Measurements from ENCODE around the gene PRPS2. TPM values are rescaled to one million over a fixed set of nuclear protein-coding genes. Genes with fewer than 3 reads are reported as not detected.

Gene PRPS2
- total and polyA plus RNA-seq, 2 of the 13 experiments (the other 11 are each of a cell fraction or from before 2014, with no cell fraction given) = 10.6 to 24.4 TPM

GRCh38 chrX:12791257-12792228, at the start of gene PRPS2 (continued):
- TF ChIP-seq, protein P1, sequence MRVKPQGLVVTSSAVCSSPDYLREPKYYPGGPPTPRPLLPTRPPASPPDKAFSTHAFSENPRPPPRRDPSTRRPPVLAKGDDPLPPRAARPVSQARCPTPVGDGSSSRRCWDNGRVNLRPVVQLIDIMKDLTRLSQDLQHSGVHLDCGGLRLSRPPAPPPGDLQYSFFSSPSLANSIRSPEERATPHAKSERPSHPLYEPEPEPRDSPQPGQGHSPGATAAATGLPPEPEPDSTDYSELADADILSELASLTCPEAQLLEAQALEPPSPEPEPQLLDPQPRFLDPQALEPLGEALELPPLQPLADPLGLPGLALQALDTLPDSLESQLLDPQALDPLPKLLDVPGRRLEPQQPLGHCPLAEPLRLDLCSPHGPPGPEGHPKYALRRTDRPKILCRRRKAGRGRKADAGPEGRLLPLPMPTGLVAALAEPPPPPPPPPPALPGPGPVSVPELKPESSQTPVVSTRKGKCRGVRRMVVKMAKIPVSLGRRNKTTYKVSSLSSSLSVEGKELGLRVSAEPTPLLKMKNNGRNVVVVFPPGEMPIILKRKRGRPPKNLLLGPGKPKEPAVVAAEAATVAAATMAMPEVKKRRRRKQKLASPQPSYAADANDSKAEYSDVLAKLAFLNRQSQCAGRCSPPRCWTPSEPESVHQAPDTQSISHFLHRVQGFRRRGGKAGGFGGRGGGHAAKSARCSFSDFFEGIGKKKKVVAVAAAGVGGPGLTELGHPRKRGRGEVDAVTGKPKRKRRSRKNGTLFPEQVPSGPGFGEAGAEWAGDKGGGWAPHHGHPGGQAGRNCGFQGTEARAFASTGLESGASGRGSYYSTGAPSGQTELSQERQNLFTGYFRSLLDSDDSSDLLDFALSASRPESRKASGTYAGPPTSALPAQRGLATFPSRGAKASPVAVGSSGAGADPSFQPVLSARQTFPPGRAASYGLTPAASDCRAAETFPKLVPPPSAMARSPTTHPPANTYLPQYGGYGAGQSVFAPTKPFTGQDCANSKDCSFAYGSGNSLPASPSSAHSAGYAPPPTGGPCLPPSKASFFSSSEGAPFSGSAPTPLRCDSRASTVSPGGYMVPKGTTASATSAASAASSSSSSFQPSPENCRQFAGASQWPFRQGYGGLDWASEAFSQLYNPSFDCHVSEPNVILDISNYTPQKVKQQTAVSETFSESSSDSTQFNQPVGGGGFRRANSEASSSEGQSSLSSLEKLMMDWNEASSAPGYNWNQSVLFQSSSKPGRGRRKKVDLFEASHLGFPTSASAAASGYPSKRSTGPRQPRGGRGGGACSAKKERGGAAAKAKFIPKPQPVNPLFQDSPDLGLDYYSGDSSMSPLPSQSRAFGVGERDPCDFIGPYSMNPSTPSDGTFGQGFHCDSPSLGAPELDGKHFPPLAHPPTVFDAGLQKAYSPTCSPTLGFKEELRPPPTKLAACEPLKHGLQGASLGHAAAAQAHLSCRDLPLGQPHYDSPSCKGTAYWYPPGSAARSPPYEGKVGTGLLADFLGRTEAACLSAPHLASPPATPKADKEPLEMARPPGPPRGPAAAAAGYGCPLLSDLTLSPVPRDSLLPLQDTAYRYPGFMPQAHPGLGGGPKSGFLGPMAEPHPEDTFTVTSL (CRISPR knock-in tag; IDR thresholded peaks at IDR 0.05; ENCODE audit: borderline replicate concordance) = no peak
- TF ChIP-seq HCFC1 (IDR thresholded peaks at IDR 0.05; ENCODE audit: low read depth, low read length) (no peak), POLR2A (IDR thresholded peaks at IDR 0.05; ENCODE audit: insufficient read depth in 1 of 2, low read depth in 2 of 2, low read length in 2 of 2) (peak in 1 of 2 experiments; percentile 77; a peak in 2 of 4 replicates), AGO2 (optimal IDR thresholded peaks at IDR 0.05; ENCODE audit: low read depth, low read length) (no peak), ZNF33A (CRISPR knock-in tag; IDR thresholded peaks at IDR 0.05; ENCODE audit: borderline replicate concordance) (no peak), ZFX (CRISPR knock-in tag; IDR thresholded peaks at IDR 0.05; ENCODE audit: low read depth) (peak; percentile 66), ELF1 (CRISPR knock-in tag; IDR thresholded peaks at IDR 0.05) (no peak), ZNF263 (CRISPR knock-in tag; IDR thresholded peaks at IDR 0.05) (peak; percentile 74), ARNT2 (CRISPR knock-in tag; IDR thresholded peaks at IDR 0.05; ENCODE audit: low read depth) (peak; percentile 34; the same call in 1 of the 2 replicates), KDM5B (CRISPR knock-in tag; IDR thresholded peaks at IDR 0.05; ENCODE audit: borderline replicate concordance) (0 out of 2 replicates have a peak, but pooled peaks have one; percentile 31), ZNF800 (CRISPR knock-in tag; IDR thresholded peaks at IDR 0.05) (peak; percentile 61), MAX (IDR thresholded peaks at IDR 0.05) (peak; percentile 20; the same call in 1 of the 2 replicates), BORCS8-MEF2B (CRISPR knock-in tag; IDR thresholded peaks at IDR 0.05) (no peak; the same call in 1 of the 2 replicates), POLR2AphosphoS5 (IDR thresholded peaks at IDR 0.05; ENCODE audit: low read depth, low read length) (peak; percentile 59), ZNF558 (CRISPR knock-in tag; IDR thresholded peaks at IDR 0.05; ENCODE audit: borderline replicate concordance) (0 out of 2 replicates have a peak, but pooled peaks have one; percentile 40), GABPB1 (CRISPR knock-in tag; IDR thresholded peaks at IDR 0.05) (peak; percentile 65; the same call in 1 of the 2 replicates)
- TF ChIP-seq, protein P2, sequence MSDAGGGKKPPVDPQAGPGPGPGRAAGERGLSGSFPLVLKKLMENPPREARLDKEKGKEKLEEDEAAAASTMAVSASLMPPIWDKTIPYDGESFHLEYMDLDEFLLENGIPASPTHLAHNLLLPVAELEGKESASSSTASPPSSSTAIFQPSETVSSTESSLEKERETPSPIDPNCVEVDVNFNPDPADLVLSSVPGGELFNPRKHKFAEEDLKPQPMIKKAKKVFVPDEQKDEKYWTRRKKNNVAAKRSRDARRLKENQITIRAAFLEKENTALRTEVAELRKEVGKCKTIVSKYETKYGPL (CRISPR knock-in tag; IDR thresholded peaks at IDR 0.05) = no peak
- TF ChIP-seq, protein P3, sequence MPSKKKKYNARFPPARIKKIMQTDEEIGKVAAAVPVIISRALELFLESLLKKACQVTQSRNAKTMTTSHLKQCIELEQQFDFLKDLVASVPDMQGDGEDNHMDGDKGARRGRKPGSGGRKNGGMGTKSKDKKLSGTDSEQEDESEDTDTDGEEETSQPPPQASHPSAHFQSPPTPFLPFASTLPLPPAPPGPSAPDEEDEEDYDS (CRISPR knock-in tag; IDR thresholded peaks at IDR 0.05) = peak; percentile 72

Measured in HepG2 (cell line).